Naive B cell (primary cell): ENCODE results near the gene SLC25A41. TPM values are rescaled to one million over a fixed set of nuclear protein-coding genes. Genes with fewer than 3 reads are reported as not detected.

Experiments
- ATAC-seq, 2 donors: fragments of 150-1000 bp; cut with Tn5 transposase; 2 replicates each; pipeline ENCODE4 v1.10.0; 2021; ENCODE audit warnings: low read depth in 2 of 2, mild to moderate bottlenecking in 2 of 2, moderate library complexity in 2 of 2
- DNase-seq: peaks from one replicate; pipeline ENCODE4 v3.0.0; 2022
- H3K27ac Mint-ChIP-seq, 6 donors: one replicate each; pipeline ENCODE4 v1.8.0; 2020 to 2022; ENCODE audit warnings: mild to moderate bottlenecking in 6 of 6, mixed read lengths in 6 of 6, moderate library complexity in 5 of 6, inconsistent platforms in 2 of 6
- H3K27me3 Mint-ChIP-seq, 3 donors: one replicate each; pipeline ENCODE4 v1.8.0; 2021 to 2022; ENCODE audit warnings: mixed read lengths in 3 of 3, mild to moderate bottlenecking in 1 of 3
- H3K36me3 Mint-ChIP-seq, 2 donors: one replicate each; pipeline ENCODE4 v1.8.0; 2020 to 2022; ENCODE audit warnings: mixed read lengths in 2 of 2, inconsistent platforms in 1 of 2, mild to moderate bottlenecking in 1 of 2
- H3K4me1 Mint-ChIP-seq, 3 donors: one replicate each; pipeline ENCODE4 v1.8.0; 2020 to 2022; ENCODE audit warnings: mixed read lengths in 3 of 3, inconsistent platforms in 1 of 3, mild to moderate bottlenecking in 1 of 3, moderate library complexity in 1 of 3
- H3K4me3 Mint-ChIP-seq, 8 donors: one replicate each; pipeline ENCODE4 v1.8.0; 2020 to 2022; ENCODE audit warnings: mild to moderate bottlenecking in 8 of 8, mixed read lengths in 8 of 8, moderate library complexity in 8 of 8, inconsistent platforms in 2 of 8
- H3K9me3 Mint-ChIP-seq, 7 donors: one replicate each; pipeline ENCODE4 v1.8.0; 2020 to 2022; ENCODE audit warnings: mixed read lengths in 7 of 7, mild to moderate bottlenecking in 5 of 7, inconsistent platforms in 2 of 7, moderate library complexity in 1 of 7
- polyA plus RNA-seq, 6 donors: library from polyadenylated mRNA; unstranded; fragments of 300-500 nt; fragmentation: Illumina TruSeq; gene quantifications; one replicate each; pipeline ENCODE4 v1.2.3, GENCODE V29; 2021; ENCODE audit warnings: low read depth in 6 of 6

SLC25A41 gene
- polyA plus RNA-seq, 6 donors from 2014 or later: not detected

- ATAC-seq: no peak
- Mint-ChIP-seq H3K4me1 (peaks cover 4% of the 10 kb centered on the region in 3 donors), H3K9me3 (peaks cover 0 to 7% (median 3%) of the 10 kb centered on the region in 7 donors), H3K36me3 (peaks cover 6 to 25% of the 10 kb centered on the region in 2 donors), H3K4me3 (peak overlapping the region in 1 of 8 donors; percentile 9), H3K27me3 (no peaks in the 10 kb centered on the region), H3K27ac (peak overlapping the region in 1 of 6 donors; percentile 35)
- DNase-seq: no peak
Measured at GRCh38 chr19:6378486-6378885, 55.1 kb downstream of the SLC25A41 start.

DNA sequence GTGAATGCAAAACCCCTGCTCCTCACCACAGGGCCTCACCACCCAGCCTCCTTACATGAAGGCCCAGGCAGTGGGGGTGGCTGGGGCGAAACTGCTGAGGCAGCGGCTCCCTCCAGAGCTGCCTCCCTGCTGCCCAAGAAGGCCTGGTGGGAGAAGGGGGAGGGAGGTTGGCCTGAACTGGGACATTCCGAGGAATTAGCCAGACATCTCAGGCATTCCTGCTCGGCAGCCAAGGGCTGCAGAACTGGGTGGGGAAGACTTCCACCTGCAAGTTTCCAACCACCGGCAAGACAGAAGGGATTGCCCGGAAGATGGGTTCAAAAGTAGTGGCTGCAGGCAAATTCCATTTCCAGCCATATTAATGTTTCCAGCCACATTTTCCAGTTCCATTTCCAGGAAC, 55.5 kb downstream of the SLC25A41 start:
- H3K4me3 Mint-ChIP-seq: no peak overlapping the region
- peaks cover 6 to 25% of the 10 kb centered on the region in 2 donors for H3K36me3 Mint-ChIP-seq
- ATAC-seq (no peak), DNase-seq (no peak)
- H3K27ac Mint-ChIP-seq: no peak overlapping the region
- no peaks in the 10 kb centered on the region for H3K27me3 Mint-ChIP-seq
- H3K4me1 Mint-ChIP-seq: peaks cover 6 to 7% (median 7%) of the 10 kb centered on the region in 3 donors
- peaks cover 0 to 7% (median 3%) of the 10 kb centered on the region in 7 donors for H3K9me3 Mint-ChIP-seq

DNA sequence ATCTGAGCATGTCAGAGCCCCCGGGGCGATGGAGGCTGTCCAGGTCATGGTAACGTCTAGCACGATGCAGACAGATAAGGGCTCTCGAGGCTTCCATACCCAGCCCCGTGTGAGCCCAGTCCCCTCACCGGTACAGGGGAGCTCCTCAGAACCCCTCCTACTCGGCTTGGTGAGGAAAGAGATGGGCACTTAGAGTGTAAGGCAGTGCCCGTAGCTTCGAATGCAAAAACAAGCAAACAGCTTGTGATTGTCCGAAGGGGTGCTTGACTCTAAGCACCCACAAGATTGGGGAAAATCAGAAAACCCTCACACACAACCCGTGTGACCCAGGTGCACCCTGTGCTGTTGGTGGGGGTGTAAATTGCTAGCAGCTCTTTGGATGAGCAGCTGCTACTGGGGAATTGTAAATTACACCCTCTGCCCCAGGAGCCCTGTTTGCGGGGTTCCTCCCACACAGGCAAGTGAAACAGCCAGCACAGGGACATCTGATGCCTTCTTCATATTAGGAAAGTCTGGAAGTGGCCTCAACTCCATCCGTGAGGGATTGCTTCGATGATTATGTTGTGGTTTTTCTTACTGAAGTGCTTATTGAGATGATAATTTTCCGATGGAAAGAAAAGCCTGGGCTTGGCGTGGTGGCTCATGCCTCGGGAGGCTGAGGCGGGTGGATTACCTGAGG, 56.9 kb downstream of the SLC25A41 start:
- no peak for ATAC-seq
- DNase-seq: no peak
- Mint-ChIP-seq H3K4me1 (peaks cover 12 to 14% (median 12%) of the 10 kb centered on the region in 3 donors), H3K36me3 (peaks cover 6 to 22% of the 10 kb centered on the region in 2 donors), H3K9me3 (peaks cover 0 to 7% (median 3%) of the 10 kb centered on the region in 7 donors), H3K27me3 (no peaks in the 10 kb centered on the region), H3K4me3 (peak overlapping the region in 2 of 8 donors; percentile 20 to 33), H3K27ac (peak overlapping the region in 3 of 6 donors; percentile 28 to 70 (median 56))

Other genes starting within 250 kb of the SLC25A41 start
- 1 to 10 TPM in 4 of 6 donors, under 1 TPM in 2; 0.43 to 1.7 (median 1.3) TPM for gene MLLT1, start 153.8 kb downstream of the SLC25A41 start, polyA plus RNA-seq
- not detected for gene ACER1, start 100.2 kb downstream of the SLC25A41 start, polyA plus RNA-seq
- 100 to 1,000 TPM in 3 of 6 donors, 10 to 100 TPM in 3; 86.7 to 145 (median 102) TPM for gene CLPP, start 72.2 kb downstream of the SLC25A41 start, polyA plus RNA-seq
- gene ALKBH7, start 61.0 kb downstream of the SLC25A41 start, polyA plus RNA-seq: 10 to 100 TPM; 52.8 to 77.4 (median 70.5) TPM
- under 1 TPM; 0.35 to 0.56 (median 0.49) TPM for gene PSPN, start 57.8 kb downstream of the SLC25A41 start, polyA plus RNA-seq
- gene GTF2F1, start 40.6 kb downstream of the SLC25A41 start, polyA plus RNA-seq: 10 to 100 TPM in 5 of 6 donors, 1 to 10 TPM in 1; 2.5 to 22.7 (median 18.1) TPM
- 10 to 100 TPM; 12.1 to 26.3 (median 20.6) TPM for gene KHSRP, start 9.0 kb downstream of the SLC25A41 start, polyA plus RNA-seq
- 1 to 10 TPM; 1.4 to 5.0 (median 3.2) TPM for gene SLC25A23, start 26.0 kb upstream of the SLC25A41 start, polyA plus RNA-seq
- 1 to 10 TPM in 1 of 6 donors, under 1 TPM in 1, not detected in 4; 0.88 to 1.6 TPM for gene CRB3, start 30.5 kb upstream of the SLC25A41 start, polyA plus RNA-seq
- gene DENND1C, start 48.0 kb upstream of the SLC25A41 start, polyA plus RNA-seq: 10 to 100 TPM; 36.5 to 72.3 (median 39.3) TPM
- 1 to 10 TPM in 5 of 6 donors, under 1 TPM in 1; 0.89 to 5.9 (median 2.3) TPM for gene TUBB4A, start 68.5 kb upstream of the SLC25A41 start, polyA plus RNA-seq
- gene TNFSF9, start 97.3 kb upstream of the SLC25A41 start, polyA plus RNA-seq: 1 to 10 TPM in 3 of 6 donors, under 1 TPM in 3; 0.67 to 6.7 (median 1.1) TPM
- gene CD70, start 157.4 kb upstream of the SLC25A41 start, polyA plus RNA-seq: 1 to 10 TPM in 2 of 6 donors, under 1 TPM in 1, not detected in 3; 0.64 to 2.2 (median 1.7) TPM
- gene TNFSF14, start 236.4 kb upstream of the SLC25A41 start, polyA plus RNA-seq: under 1 TPM in 1 of 6 donors, not detected in 5; 0.29 TPM